K562 (cell line): Measurements from ENCODE around the gene DPP10. TPM values are rescaled to one million over a fixed set of nuclear protein-coding genes. Genes with fewer than 3 reads are reported as not detected.

Experiments used
- ATAC-seq: fragments of 200-7000 bp; cut with Tn5 transposase; 3 replicates; pipeline ENCODE4 v1.9.1; 2020; ENCODE audit warnings: moderate library complexity
- BruUV-seq: library from RNA; stranded (reverse); fragments of 400-500 nt; replicated peaks from 2 replicates; lab custom pipeline; 2021; lab: Mats Ljungman, UMichigan
- CTCF ChIA-PET: fragments of 300-600 bp; formaldehyde crosslinking; extraction: SDS; loops from one replicate; lab custom pipeline; 2021; ENCODE audit warnings: low intra/inter-chr PET ratio; lab: Yijun Ruan, JAX
- POLR2A ChIA-PET: fragments of 300-600, 350-650 bp; sonication (Branson Sonifier 250); formaldehyde crosslinking; extraction: SDS; loops from one replicate; lab custom pipeline; 2021; ENCODE audit warnings: antibody characterized with exemption, inconsistent platforms; lab: Yijun Ruan, JAX
- DNase-seq, 4 experiments: peaks; one replicate each; pipeline versions ENCODE4 v3.0.0 to v3.0.0-alpha.2; 2011 to 2018; ENCODE audit warnings: low spot score in 3 of 4, mixed read lengths in 3 of 4; ENCODE audit errors: extremely low read depth in 1 of 4
- FAIRE-seq: peaks from 2 replicates; lab custom pipeline; 2011; peaks lifted over from hg19 to GRCh38; lab: Jason Lieb, UNC
- H2AFZ ChIP-seq: 2 replicates; pipeline ENCODE4 v1.6.0; 2011; ENCODE audit warnings: low read depth, low read length, control low read depth, inconsistent platforms
- H3K27ac ChIP-seq: fragments of 200-600 bp; 3 replicates; pipeline ENCODE4 v1.8.0; 2011; ENCODE audit warnings: low read depth, mild to moderate bottlenecking, control low read depth, inconsistent platforms, low read length, moderate library complexity, mixed read lengths; ENCODE audit errors: extremely low read depth
- H3K27me3 ChIP-seq, 2 experiments: fragments of 300-600 bp in 1 of 2; 2 replicates in 1 of 2; 3 replicates in 1 of 2; pipeline versions ENCODE4 v1.6.0 to v1.8.0; 2011; ENCODE audit warnings: inconsistent platforms in 2 of 2, low read length in 2 of 2, mild to moderate bottlenecking in 1 of 2, mixed read lengths in 1 of 2, moderate library complexity in 1 of 2; ENCODE audit not compliant: control insufficient read depth in 2 of 2, insufficient read depth in 2 of 2
- H3K36me3 ChIP-seq: fragments of 300-600 bp; 3 replicates; pipeline ENCODE4 v1.8.0; 2011; ENCODE audit warnings: mild to moderate bottlenecking, low read length, inconsistent platforms; ENCODE audit not compliant: control insufficient read depth, insufficient read depth
- H3K4me1 ChIP-seq, 2 experiments: fragments of 200-600 bp in 1 of 2; replicated peaks in 1 of 2; 2 replicates in 1 of 2; 3 replicates in 1 of 2; pipeline versions ENCODE4 v1.5.1 to v1.8.0; 2011; ENCODE audit warnings: inconsistent platforms in 2 of 2, low read length in 2 of 2, mild to moderate bottlenecking in 1 of 2, mixed read lengths in 1 of 2, moderate library complexity in 1 of 2; ENCODE audit not compliant: control insufficient read depth in 2 of 2, insufficient read depth in 2 of 2
- H3K4me2 ChIP-seq: 2 replicates; pipeline ENCODE4 v1.6.1; 2011; ENCODE audit warnings: low read length, control low read depth, inconsistent platforms, mixed read lengths; ENCODE audit not compliant: insufficient read depth
- H3K4me3 ChIP-seq: fragments of 200-600 bp; sonication (generic), shearing (Covaris generic); 2 replicates; pipeline ENCODE4 v1.5.1; 2016; ENCODE audit warnings: control low read depth, inconsistent platforms
- H3K79me2 ChIP-seq: fragments of 200-600 bp; 3 replicates; pipeline ENCODE4 v1.8.0; 2011; ENCODE audit warnings: low read length, inconsistent platforms; ENCODE audit not compliant: control insufficient read depth, insufficient read depth
- H3K9ac ChIP-seq, 2 experiments: 2 replicates each; pipeline versions ENCODE4 v1.6.0 to v1.6.1; 2011; ENCODE audit warnings: low read depth in 2 of 2, low read length in 2 of 2, control low read depth in 1 of 2, inconsistent platforms in 1 of 2, mild to moderate bottlenecking in 1 of 2, mixed read lengths in 1 of 2; ENCODE audit not compliant: insufficient read depth in 1 of 2
- H3K9me1 ChIP-seq: one replicate; pipeline ENCODE4 v1.6.0; 2011; ENCODE audit warnings: inconsistent platforms, mild to moderate bottlenecking, low read length, moderate library complexity; ENCODE audit not compliant: control insufficient read depth, insufficient read depth
- H3K9me3 ChIP-seq: replicated peaks from 2 replicates; pipeline ENCODE4 v1.5.1; 2011; ENCODE audit warnings: low read depth, low read length, inconsistent platforms; ENCODE audit not compliant: control insufficient read depth, insufficient read depth
- H4K20me1 ChIP-seq: replicated peaks from 2 replicates; pipeline ENCODE4 v1.6.1; 2011; ENCODE audit warnings: low read length, inconsistent platforms, mixed read lengths; ENCODE audit not compliant: control insufficient read depth, insufficient read depth
- CBX2 ChIP-seq: fragments of 200-600 bp; sonication (generic); IDR thresholded peaks from one replicate; pipeline ENCODE4 v1.6.1; 2012; ENCODE audit warnings: mild to moderate bottlenecking, low read length, inconsistent platforms; ENCODE audit not compliant: insufficient read depth, poor library complexity, severe bottlenecking
- NCOA1 ChIP-seq: fragments of 450-650 bp; IDR thresholded peaks from 2 replicates; pipeline ENCODE4 v1.6.1; 2016; ENCODE audit warnings: low read depth
- PHF21A ChIP-seq: fragments of 450-650 bp; IDR thresholded peaks from 2 replicates; pipeline ENCODE4 v1.6.1; 2017; ENCODE audit warnings: low read depth, borderline replicate concordance
- PURB ChIP-seq: sonication (generic); formaldehyde crosslinking; IDR thresholded peaks from 2 replicates; pipeline ENCODE4 v1.9.0; 2021; ENCODE audit warnings: low read depth, mild to moderate bottlenecking, missing genetic modification reagents
- RBM25 ChIP-seq: fragments of 200-400 bp; formaldehyde crosslinking; IDR thresholded peaks from 2 replicates; pipeline ENCODE4 v1.6.1; 2018; ENCODE audit warnings: low read length, low read depth, moderate library complexity; ENCODE audit not compliant: severe bottlenecking
- SMC3 ChIP-seq: conservative IDR thresholded peaks from 2 replicates; pipeline ENCODE4 v1.6.1; 2011; ENCODE audit warnings: low read depth, low read length, improper control_type of control experiment; ENCODE audit not compliant: insufficient read depth
- ZKSCAN8 ChIP-seq: fragments of 200-800 bp; sonication (Bioruptor generic); IDR thresholded peaks from 2 replicates; pipeline ENCODE4 v1.6.1; 2016; ENCODE audit warnings: missing genetic modification characterization, missing compliant biosample characterization
- ZNF146 ChIP-seq: IDR thresholded peaks from one replicate; pipeline ENCODE4 v1.6.1; 2018; ENCODE audit warnings: missing compliant biosample characterization; ENCODE audit not compliant: unreplicated experiment
- ZNF239 ChIP-seq: fragments of 250-450 bp; sonication (Bioruptor Pico); IDR thresholded peaks from 2 replicates; pipeline ENCODE4 v1.4.0; 2020; ENCODE audit warnings: mild to moderate bottlenecking
- WGBS: fragments of 100-300 bp; shearing (Covaris generic); methylation state at CpG from one replicate; pipeline ENCODE4 v1.1.6; 2016; ENCODE audit warnings: low coverage, mixed read lengths; ENCODE audit not compliant: insufficient coverage; ENCODE audit errors: missing lambda C conversion rate; 5-methylcytosine and 5-hydroxymethylcytosine counted together
- in situ Hi-C: fragments of 300-500 bp; cut with MboI; formaldehyde crosslinking; loops from 4 replicates; pipeline ENCODE4 v1.15.0; 2018; ENCODE audit warnings: inconsistent platforms, mixed read lengths
- intact Hi-C: fragments of 100-400 bp; cut with micrococcal nuclease; formaldehyde crosslinking; loops from 2 replicates; pipeline ENCODE4 v1.14.2; 2022
- polyA plus RNA-seq, 8 experiments: library from polyadenylated mRNA; depleted of rRNA in 4 of 8; stranded (reverse) in 5 of 8; unstranded in 3 of 8; fragments of >200 nt; fragmentation: Nextera tagmentation in 2 of 8; fragmentation: Illumina TruSeq in 1 of 8; extraction: Ambion mirVana in 2 of 8; extraction: Trizol in 1 of 8; gene quantifications; 2 replicates each; pipeline versions ENCODE4 v1.2.1 to v1.2.3, GENCODE V29; 2011 to 2014; ENCODE audit warnings: inconsistent platforms in 1 of 8, missing spikeins in 1 of 8
- total RNA-seq, 7 experiments: library from RNA; depleted of rRNA in 6 of 7; stranded (reverse); fragments of >200 nt in 6 of 7; fragmentation: Illumina TruSeq in 2 of 7; extraction: Trizol in 2 of 7; gene quantifications; 2 replicates each; pipeline versions ENCODE4 v1.2.1 to v1.2.3, GENCODE V29; 2011 to 2021; ENCODE audit warnings: low replicate concordance in 1 of 7
- TF ChIP-seq, protein P1 (sequence below): fragments of 450-650 bp; formaldehyde crosslinking; IDR thresholded peaks from 2 replicates; pipeline ENCODE4 v1.4.0; 2020; ENCODE audit warnings: mild to moderate bottlenecking, moderate library complexity
- TF ChIP-seq, protein P2 (sequence below): fragments of 450-650 bp; IDR thresholded peaks from 2 replicates; pipeline ENCODE4 v1.7.0; 2016; ENCODE audit warnings: borderline replicate concordance

Gene DPP10
- total and polyA plus RNA-seq, 9 of the 15 experiments (the other 6 are each of a cell fraction or from before 2014, with no cell fraction given), result not detected

DNA sequence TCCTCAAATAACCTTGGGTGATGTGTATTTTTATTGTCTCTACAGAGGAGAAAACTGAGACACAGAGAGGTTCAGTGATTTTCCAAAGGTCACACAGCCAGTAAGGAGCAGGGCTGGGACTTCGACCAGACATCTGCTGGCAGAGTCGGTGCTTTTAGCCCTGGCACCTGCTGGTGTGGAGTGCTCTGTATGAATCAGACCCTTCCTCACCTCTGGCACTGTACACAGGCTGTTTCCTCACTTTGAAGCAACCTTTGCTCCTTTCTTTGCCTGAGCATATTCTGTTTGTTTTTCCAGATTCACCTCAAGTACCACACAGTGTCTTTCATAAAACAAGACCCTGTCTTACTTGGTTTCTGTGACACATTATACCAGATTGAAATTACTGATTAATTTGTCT lies 107.9 kb downstream of the DPP10 start:
- intact Hi-C loops (no loop called here), in situ Hi-C loops (no loop called here)
- Histone ChIP-seq H3K27me3 (no peaks in the 10 kb centered on the region), H3K27ac (no peak overlapping the region), H3K36me3 (no peaks in the 10 kb centered on the region), H3K9ac (no peak overlapping the region), H3K4me2 (no peak overlapping the region), H3K79me2 (no peaks in the 10 kb centered on the region), H3K9me3 (no peaks in the 10 kb centered on the region), H3K9me1 (no peaks in the 10 kb centered on the region), H2AFZ (no peak overlapping the region), H3K4me3 (no peak overlapping the region), H3K4me1 (no peaks in the 10 kb centered on the region), H4K20me1 (no peaks in the 10 kb centered on the region)
- ChIA-PET POLR2A (no interaction called here), CTCF (no interaction called here)
- TF ChIP-seq PHF21A, result no peak
- TF ChIP-seq RBM25, result peak; percentile 36
- FAIRE-seq, result no peak
- no TSS peak for BruUV-seq
- WGBS, result 0% methylated on average over 2 of the region's 2 CpGs
- DNase-seq, result no peak
- no peak for ATAC-seq

DNA sequence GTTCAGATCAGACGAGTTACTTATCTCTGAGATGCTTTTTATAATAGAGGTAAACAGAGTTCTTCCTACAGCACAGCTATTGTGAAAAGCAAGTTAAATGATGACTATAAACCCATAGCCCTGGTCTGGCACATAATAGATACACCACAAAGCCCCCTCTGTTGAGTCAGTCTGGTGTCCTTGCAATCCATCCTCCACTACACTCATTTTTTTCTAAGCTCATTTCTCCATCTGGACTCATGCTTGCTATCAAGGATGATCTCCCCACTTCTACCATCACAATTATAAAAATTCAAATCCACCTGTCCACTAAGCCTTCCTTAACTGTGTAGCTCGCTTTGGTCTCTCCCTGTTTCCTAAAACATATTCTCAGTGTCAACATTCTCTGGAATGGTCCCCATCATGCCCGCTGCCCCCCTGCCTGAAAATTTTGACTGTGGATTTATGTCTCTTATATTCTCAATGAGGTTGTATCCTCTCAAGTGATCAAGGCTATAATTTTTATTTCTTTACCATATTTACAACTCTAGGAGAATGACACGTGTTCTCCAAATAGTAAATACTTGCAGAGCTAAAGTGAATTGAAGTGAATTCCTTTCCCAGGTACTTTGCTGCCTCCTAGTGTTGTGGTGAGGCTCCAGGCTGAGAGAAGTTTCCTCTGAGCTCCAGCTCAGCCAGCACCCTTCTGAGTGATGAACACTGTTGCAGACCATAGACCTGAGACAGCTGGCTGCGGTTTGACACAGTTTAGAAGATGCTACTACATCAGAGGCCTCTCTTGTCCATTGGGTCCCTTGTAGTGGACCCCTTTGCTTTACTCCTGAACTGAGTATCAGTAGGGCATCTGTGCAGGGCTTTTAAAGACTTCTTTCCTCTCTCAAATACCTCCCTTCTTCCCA lies 108.7 kb downstream of the DPP10 start:
- Histone ChIP-seq H3K4me2 (no peak overlapping the region), H3K36me3 (no peaks in the 10 kb centered on the region), H3K9me3 (no peaks in the 10 kb centered on the region), H2AFZ (no peak overlapping the region), H3K27me3 (no peaks in the 10 kb centered on the region), H3K4me3 (no peak overlapping the region), H3K9ac (no peak overlapping the region), H3K27ac (no peak overlapping the region), H4K20me1 (no peaks in the 10 kb centered on the region), H3K9me1 (no peaks in the 10 kb centered on the region), H3K4me1 (no peaks in the 10 kb centered on the region), H3K79me2 (no peaks in the 10 kb centered on the region)
- no peak for FAIRE-seq
- CTCF ChIA-PET, result no interaction called here
- peak in 2 of 4 experiments; percentile 13 to 35 for DNase-seq
- no TSS peak for BruUV-seq
- ATAC-seq, result peak; percentile 63; the same call in 2 of the 3 replicates
- intact Hi-C loops (no loop called here), in situ Hi-C loops (no loop called here)
- POLR2A ChIA-PET, result interaction anchor here (0.6 kb wide), 1 partner anchor 111 kb away, joined by 3 read pairs; no protein-coding TSS in a partner anchor
- WGBS, result 0% methylated on average over 5 of the region's 5 CpGs
- TF ChIP-seq, protein P1, sequence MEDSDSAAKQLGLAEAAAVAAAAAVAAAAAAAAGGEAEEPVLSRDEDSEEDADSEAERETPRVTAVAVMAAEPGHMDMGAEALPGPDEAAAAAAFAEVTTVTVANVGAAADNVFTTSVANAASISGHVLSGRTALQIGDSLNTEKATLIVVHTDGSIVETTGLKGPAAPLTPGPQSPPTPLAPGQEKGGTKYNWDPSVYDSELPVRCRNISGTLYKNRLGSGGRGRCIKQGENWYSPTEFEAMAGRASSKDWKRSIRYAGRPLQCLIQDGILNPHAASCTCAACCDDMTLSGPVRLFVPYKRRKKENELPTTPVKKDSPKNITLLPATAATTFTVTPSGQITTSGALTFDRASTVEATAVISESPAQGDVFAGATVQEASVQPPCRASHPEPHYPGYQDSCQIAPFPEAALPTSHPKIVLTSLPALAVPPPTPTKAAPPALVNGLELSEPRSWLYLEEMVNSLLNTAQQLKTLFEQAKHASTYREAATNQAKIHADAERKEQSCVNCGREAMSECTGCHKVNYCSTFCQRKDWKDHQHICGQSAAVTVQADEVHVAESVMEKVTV (CRISPR knock-in tag), result peak; percentile 60; the same call in 1 of the 2 replicates
- 0 out of 2 replicates have a peak, but pooled peaks have one; percentile 25 for TF ChIP-seq SMC3
- TF ChIP-seq NCOA1, result no peak
- TF ChIP-seq ZKSCAN8, result no peak
- no peak for TF ChIP-seq CBX2
- TF ChIP-seq PURB (CRISPR knock-in tag), result no peak
- TF ChIP-seq, protein P2, sequence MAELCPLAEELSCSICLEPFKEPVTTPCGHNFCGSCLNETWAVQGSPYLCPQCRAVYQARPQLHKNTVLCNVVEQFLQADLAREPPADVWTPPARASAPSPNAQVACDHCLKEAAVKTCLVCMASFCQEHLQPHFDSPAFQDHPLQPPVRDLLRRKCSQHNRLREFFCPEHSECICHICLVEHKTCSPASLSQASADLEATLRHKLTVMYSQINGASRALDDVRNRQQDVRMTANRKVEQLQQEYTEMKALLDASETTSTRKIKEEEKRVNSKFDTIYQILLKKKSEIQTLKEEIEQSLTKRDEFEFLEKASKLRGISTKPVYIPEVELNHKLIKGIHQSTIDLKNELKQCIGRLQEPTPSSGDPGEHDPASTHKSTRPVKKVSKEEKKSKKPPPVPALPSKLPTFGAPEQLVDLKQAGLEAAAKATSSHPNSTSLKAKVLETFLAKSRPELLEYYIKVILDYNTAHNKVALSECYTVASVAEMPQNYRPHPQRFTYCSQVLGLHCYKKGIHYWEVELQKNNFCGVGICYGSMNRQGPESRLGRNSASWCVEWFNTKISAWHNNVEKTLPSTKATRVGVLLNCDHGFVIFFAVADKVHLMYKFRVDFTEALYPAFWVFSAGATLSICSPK, result no peak
- no peak for TF ChIP-seq ZNF146
- TF ChIP-seq ZNF239 (CRISPR knock-in tag), result no peak
